Epithelial cell of esophagus (primary cell): ENCODE results near the gene RLF.
"Not testable (repeated sequence)": the region's sequence is repeated elsewhere in the genome, so short reads cannot be mapped to it uniquely, and the experiment has no call there.

Source experiments
- DNase-seq: peaks from one replicate; pipeline ENCODE4 v3.0.0; 2010; ENCODE audit warnings: low read depth
- H3K4me3 ChIP-seq: 2 replicates; pipeline ENCODE4 v1.5.1; 2011; ENCODE audit warnings: mild to moderate bottlenecking, low read length, control low read depth
- CTCF ChIP-seq: IDR thresholded peaks from 2 replicates; pipeline ENCODE4 v1.5.1; 2011; ENCODE audit warnings: low read depth, mild to moderate bottlenecking, low read length, control low read depth, inconsistent platforms; ENCODE audit not compliant: insufficient read depth; ENCODE audit errors: missing control alignments

RLF gene

DNA sequence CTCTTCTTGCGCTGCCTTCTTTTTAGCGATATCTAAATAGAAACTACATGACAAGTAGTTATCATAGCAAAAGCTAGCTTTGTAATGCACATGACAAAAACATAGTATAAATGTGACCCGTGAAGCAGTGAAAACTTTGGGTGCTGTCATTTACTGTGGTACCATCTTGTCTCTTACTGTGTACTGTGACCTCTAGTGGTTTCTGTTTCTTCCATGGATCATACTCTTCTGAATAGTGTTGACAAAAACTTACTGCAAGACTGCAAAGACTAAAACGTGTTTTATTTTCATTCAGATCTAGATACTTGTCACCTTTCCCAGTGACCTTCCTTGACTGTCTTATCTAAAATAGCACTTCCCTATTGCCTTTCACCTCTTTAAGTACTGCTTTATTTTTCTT lies 6.1 kb downstream of the RLF start:
- H3K4me3 ChIP-seq = no peak overlapping the region
- DNase-seq = no peak
- no peak for TF ChIP-seq CTCF

GRCh38 chr1:40171036-40171435 lies 9.8 kb downstream of the RLF start:
- no peak overlapping the region for H3K4me3 ChIP-seq
- no peak for TF ChIP-seq CTCF
- no peak for DNase-seq

- TF ChIP-seq CTCF = no peak
- H3K4me3 ChIP-seq = no peak overlapping the region
- DNase-seq = no peak
Observed at GRCh38 chr1:40174788-40175187, 13.6 kb downstream of the RLF start.

DNA sequence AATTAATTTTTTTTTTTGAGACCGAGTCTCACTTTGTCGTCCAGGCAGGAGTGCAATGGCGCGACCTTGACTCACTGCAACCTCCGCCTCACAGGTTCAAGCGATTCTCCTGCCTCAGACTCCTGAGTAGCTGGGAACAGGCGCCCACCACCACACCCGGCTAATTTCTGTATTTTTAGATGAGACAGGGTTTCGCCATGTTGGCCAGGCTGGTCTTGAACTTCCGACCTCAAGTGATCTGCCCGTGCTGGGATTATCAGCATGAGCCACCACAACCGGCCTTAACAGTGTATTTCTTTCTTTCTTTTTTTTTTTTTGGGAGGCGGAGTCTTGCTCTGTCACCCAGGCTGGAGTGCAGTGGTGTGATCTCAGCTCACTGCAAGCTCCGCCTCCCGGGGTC lies 15.8 kb downstream of the RLF start:
- not testable (repeated sequence) for H3K4me3 ChIP-seq, DNase-seq

DNA sequence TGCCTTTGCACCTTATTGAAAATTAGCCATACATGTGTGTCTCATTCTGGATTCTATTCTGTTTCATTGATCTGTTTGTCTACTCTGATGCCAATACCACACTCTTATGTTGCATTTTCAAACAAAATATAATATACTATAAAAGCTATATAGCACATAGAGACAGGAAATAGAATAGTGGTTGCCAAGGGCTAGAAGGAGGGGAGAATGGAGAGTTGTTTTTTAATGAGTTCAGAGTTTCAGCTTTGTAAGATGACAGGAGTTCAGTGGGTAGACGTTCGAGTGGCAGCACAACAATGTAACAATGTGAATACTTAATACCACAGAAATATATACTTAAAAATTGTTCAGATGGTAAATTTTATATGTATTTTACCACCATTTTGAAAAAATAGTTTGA lies 17.0 kb downstream of the RLF start:
- DNase-seq = no peak
- no peak for TF ChIP-seq CTCF
- no peak overlapping the region for H3K4me3 ChIP-seq

GRCh38 chr1:40179496-40180089 lies 18.4 kb downstream of the RLF start:
- no peak for DNase-seq
- no peak for TF ChIP-seq CTCF
- H3K4me3 ChIP-seq = no peak overlapping the region

DNA sequence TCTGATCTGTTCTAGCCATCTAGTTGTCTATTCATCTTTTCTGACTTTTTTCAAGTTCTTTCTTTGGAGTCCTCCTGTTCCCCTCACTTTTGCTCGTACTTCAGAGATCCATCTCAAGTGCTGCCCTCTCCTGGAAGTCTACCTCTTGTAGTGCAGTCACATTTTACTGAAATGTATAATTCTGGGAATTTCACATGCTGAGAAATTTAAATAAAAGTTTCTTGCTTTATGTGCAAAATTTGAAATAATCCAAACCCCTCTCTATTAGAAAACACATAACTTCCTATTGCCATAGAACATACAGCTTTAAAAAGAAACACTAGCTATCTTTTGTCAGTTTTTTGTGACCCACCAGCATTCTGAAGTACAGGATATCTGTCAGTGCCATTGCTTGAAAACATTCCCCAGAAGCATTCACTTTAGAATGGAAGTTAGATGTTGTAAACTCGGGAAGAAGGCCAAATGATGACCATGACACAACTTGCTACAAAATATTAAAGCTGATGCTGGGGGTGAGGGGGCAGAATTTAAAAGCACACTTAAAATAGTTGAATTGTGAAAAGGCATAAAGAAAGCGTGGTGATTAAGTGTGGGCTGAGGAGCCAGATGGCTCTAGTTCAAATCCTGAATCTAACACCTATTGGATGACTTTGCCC lies 22.0 kb downstream of the RLF start:
- peak; percentile 44 for TF ChIP-seq CTCF
- H3K4me3 ChIP-seq = no peak overlapping the region
- peak; percentile 34 for DNase-seq
